ENCODE results near the gene CEP250.
"Not testable (repeated sequence)": the region's sequence is repeated elsewhere in the genome, so short reads cannot be mapped to it uniquely, and the experiment has no call there.

Gene CEP250

DNA sequence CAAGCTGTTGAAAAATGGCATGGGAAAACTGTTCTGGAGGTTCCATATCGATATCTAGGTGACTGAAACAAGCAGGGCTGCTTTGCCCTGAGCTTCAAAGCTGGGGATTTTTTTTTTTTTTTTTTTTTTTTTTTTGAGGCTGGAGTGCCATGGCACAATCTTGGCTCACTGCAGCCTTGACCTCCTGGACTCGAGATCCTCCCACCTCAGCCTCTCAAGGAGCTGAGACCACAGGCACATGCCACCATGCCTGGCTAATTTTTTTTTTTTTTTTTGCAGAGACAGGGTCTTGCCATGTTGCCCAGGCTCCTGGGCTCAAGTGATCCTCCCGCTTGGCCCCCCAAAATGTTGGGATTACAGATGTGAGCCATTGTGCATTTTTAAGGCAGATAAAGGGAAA is 97.5 kb downstream of the CEP250 start:
- TF ChIP-seq, protein P1, sequence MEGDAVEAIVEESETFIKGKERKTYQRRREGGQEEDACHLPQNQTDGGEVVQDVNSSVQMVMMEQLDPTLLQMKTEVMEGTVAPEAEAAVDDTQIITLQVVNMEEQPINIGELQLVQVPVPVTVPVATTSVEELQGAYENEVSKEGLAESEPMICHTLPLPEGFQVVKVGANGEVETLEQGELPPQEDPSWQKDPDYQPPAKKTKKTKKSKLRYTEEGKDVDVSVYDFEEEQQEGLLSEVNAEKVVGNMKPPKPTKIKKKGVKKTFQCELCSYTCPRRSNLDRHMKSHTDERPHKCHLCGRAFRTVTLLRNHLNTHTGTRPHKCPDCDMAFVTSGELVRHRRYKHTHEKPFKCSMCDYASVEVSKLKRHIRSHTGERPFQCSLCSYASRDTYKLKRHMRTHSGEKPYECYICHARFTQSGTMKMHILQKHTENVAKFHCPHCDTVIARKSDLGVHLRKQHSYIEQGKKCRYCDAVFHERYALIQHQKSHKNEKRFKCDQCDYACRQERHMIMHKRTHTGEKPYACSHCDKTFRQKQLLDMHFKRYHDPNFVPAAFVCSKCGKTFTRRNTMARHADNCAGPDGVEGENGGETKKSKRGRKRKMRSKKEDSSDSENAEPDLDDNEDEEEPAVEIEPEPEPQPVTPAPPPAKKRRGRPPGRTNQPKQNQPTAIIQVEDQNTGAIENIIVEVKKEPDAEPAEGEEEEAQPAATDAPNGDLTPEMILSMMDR (IDR thresholded peaks at IDR 0.05; ENCODE audit: insufficient read depth, low read depth, low read length, missing control alignments): no peak
- DNase-seq (ENCODE audit: low read depth): no peak
- no peak overlapping the region for H3K4me3 ChIP-seq (ENCODE audit: low read depth, low read length)

DNA sequence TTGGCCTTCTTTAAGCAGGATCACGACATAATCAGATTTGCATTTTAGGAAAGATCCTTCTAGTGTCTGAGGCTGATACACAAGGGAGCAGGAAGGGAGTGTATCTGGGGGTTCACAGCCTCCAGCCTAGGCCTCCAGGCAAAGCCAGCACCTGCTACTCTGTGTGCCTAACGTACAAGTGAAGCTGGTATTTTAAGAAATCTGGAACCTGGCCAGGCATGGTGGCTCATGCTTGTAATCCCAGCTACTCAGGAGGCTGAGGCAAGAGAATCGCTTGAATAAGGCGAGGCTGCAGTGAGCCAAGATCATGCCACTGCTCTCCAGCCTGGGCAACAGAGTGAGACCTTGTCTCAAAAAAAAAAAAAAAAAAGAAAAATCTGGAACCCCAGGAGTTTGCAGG is 100.1 kb downstream of the CEP250 start:
- H3K4me3 ChIP-seq (ENCODE audit: low read depth, low read length); DNase-seq (ENCODE audit: low read depth): not testable (repeated sequence)

- DNase-seq (ENCODE audit: low read depth): no peak
- TF ChIP-seq, protein P1 (IDR thresholded peaks at IDR 0.05; ENCODE audit: insufficient read depth, low read depth, low read length, missing control alignments): no peak
- H3K4me3 ChIP-seq (ENCODE audit: low read depth, low read length): no peak overlapping the region
Observed at GRCh38 chr20:35555951-35556645, 100.7 kb downstream of the CEP250 start.

DNA sequence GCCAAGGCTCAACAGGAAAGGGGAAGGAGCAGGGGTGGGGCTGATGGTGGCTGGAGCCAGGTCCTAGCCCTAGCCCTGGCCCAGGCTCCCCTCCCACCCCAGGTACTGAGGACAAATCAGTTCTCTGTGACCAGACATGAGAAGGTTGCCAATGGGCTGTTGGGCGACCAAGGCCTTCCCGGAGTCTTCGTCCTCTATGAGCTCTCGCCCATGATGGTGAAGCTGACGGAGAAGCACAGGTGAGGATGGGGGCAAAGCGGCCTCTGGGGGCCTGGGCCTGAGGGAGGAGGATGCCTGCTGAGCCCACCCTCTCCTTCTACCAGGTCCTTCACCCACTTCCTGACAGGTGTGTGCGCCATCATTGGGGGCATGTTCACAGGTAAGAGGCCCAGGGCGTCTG is 101.5 kb downstream of the CEP250 start:
- TF ChIP-seq, protein P1 (IDR thresholded peaks at IDR 0.05; ENCODE audit: insufficient read depth, low read depth, low read length, missing control alignments): no peak
- H3K4me3 ChIP-seq (ENCODE audit: low read depth, low read length): no peak overlapping the region
- no peak for DNase-seq (ENCODE audit: low read depth)

DNA sequence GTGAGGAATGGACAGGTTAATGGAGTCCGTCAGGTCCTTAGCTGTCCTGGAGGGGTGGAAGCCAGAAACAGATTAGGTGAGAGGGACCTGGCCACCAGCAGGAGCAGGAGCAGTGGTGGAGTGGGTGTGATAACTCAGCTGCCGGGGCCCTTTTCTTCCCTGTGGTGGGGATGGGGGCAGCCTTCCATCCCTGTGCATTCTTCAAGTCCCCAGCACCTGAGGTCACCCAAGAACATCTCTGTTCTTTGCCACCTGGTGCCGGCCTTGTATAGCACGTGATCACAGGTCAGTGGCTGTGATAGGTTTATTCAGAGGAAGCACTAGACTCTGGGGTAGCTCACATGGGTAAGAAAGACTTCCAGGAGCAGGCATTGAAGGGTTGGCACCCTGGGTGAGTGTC is 103.1 kb downstream of the CEP250 start:
- H3K4me3 ChIP-seq (ENCODE audit: low read depth, low read length): no peak overlapping the region
- DNase-seq (ENCODE audit: low read depth): no peak
- TF ChIP-seq, protein P1 (IDR thresholded peaks at IDR 0.05; ENCODE audit: insufficient read depth, low read depth, low read length, missing control alignments): no peak

DNA sequence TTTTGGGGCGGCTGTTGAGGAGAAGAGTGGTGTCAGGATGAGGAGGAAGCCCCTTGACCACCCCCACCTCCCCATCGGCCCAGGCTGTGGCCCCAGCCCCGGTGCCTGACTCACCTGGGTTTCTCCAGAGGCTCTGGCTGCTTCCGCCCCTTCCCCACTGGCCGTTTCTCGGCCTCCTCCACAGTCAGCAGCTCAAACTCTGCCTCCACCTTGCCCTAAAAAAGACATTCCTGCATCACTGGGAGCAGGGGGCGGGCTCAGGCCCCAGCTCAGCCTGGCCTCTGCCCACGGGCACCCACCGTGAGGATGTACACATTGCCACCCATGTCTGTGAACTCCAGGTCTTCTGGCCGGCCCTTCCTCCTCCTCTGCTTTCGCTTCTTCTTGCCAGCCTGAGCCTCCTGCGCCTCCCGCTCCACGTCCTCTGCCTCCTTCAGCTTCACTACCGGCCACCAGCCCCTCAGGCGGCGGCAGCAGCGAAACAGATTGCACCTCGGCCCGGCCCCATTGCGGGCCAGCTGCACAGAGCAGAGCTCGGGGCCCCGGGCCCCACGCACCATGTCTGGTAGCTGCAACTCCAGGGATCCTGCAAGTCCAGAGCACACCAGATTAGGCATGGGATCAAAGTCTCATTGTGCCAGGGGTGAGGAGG is 103.8 kb downstream of the CEP250 start:
- no peak overlapping the region for H3K4me3 ChIP-seq (ENCODE audit: low read depth, low read length)
- no peak for DNase-seq (ENCODE audit: low read depth)
- TF ChIP-seq, protein P1 (IDR thresholded peaks at IDR 0.05; ENCODE audit: insufficient read depth, low read depth, low read length, missing control alignments): no peak

DNA sequence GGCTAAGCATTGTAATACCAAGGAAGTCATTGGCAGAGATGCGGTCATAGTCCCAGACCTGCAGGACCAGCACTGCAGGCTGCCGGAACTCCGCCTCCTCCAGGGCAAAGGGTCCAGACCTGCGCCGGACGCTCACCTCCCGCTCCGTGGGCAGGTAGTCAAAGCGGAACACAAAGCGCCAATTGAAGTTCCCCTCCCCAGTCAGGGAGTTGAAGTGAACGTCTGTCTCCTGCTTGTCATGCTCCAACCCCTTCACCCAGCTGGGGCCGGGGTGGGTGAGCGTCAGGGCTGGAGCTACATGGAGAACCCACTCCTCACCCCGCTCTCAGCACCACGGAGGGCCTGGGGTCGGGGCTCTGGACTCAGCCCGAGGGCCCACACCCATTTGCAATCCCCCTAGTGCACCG is 104.7 kb downstream of the CEP250 start:
- DNase-seq (ENCODE audit: low read depth): no peak
- H3K4me3 ChIP-seq (ENCODE audit: low read depth, low read length): no peak overlapping the region
- TF ChIP-seq, protein P1 (IDR thresholded peaks at IDR 0.05; ENCODE audit: insufficient read depth, low read depth, low read length, missing control alignments): no peak

All from GM12865 (cell line).